ENCODE data around the gene SEMA3A. TPM values are rescaled to one million over a fixed set of nuclear protein-coding genes. Genes with fewer than 3 reads are reported as not detected.
A peak's percentile ranks its signal among the peaks of the same experiment; 100 is the strongest.

SEMA3A gene
- total RNA-seq, 1 experiment from 2014 or later: 32.2 TPM

- H3K36me3 Mint-ChIP-seq: no peaks in the 10 kb centered on the region
- no peaks in the 10 kb centered on the region for H3K27me3 Mint-ChIP-seq (ENCODE audit: low read depth)
- DNase-seq (ENCODE audit: low spot score) (no peak), ATAC-seq (peak; percentile 30)
- POLR2A ChIA-PET: no interaction called here
- TF ChIP-seq ATF3 (CRISPR knock-in tag; conservative IDR thresholded peaks at IDR 0.05) (no peak), TEAD1 (CRISPR knock-in tag; IDR thresholded peaks at IDR 0.05) (no peak), NFATC4 (CRISPR knock-in tag; IDR thresholded peaks at IDR 0.05) (no peak), ZBTB21 (CRISPR knock-in tag; IDR thresholded peaks at IDR 0.05; ENCODE audit: borderline replicate concordance) (no peak), SP1 (CRISPR knock-in tag; conservative IDR thresholded peaks at IDR 0.05) (no peak), NR3C1 (CRISPR knock-in tag; conservative IDR thresholded peaks at IDR 0.05; ENCODE audit: low read depth) (no peak), NR1H2 (CRISPR knock-in tag; IDR thresholded peaks at IDR 0.05) (no peak), CBFB (CRISPR knock-in tag; IDR thresholded peaks at IDR 0.05; ENCODE audit: low read depth) (no peak), ELF4 (CRISPR knock-in tag; IDR thresholded peaks at IDR 0.05; ENCODE audit: low read depth) (no peak), CREB1 (CRISPR knock-in tag; IDR thresholded peaks at IDR 0.05) (no peak), ZNF138 (CRISPR knock-in tag; conservative IDR thresholded peaks at IDR 0.05) (no peak), USF2 (CRISPR knock-in tag; IDR thresholded peaks at IDR 0.05) (no peak), ZNF232 (CRISPR knock-in tag; IDR thresholded peaks at IDR 0.05) (no peak), MYBL2 (CRISPR knock-in tag; IDR thresholded peaks at IDR 0.05) (no peak)
- TF ChIP-seq, protein P1, sequence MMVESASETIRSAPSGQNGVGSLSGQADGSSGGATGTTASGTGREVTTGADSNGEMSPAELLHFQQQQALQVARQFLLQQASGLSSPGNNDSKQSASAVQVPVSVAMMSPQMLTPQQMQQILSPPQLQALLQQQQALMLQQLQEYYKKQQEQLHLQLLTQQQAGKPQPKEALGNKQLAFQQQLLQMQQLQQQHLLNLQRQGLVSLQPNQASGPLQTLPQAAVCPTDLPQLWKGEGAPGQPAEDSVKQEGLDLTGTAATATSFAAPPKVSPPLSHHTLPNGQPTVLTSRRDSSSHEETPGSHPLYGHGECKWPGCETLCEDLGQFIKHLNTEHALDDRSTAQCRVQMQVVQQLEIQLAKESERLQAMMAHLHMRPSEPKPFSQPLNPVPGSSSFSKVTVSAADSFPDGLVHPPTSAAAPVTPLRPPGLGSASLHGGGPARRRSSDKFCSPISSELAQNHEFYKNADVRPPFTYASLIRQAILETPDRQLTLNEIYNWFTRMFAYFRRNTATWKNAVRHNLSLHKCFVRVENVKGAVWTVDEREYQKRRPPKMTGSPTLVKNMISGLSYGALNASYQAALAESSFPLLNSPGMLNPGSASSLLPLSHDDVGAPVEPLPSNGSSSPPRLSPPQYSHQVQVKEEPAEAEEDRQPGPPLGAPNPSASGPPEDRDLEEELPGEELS (CRISPR knock-in tag; IDR thresholded peaks at IDR 0.05): no peak
- TF ChIP-seq, protein P2, sequence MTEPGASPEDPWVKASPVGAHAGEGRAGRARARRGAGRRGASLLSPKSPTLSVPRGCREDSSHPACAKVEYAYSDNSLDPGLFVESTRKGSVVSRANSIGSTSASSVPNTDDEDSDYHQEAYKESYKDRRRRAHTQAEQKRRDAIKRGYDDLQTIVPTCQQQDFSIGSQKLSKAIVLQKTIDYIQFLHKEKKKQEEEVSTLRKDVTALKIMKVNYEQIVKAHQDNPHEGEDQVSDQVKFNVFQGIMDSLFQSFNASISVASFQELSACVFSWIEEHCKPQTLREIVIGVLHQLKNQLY (CRISPR knock-in tag; IDR thresholded peaks at IDR 0.05): no peak
- TF ChIP-seq, protein P3, sequence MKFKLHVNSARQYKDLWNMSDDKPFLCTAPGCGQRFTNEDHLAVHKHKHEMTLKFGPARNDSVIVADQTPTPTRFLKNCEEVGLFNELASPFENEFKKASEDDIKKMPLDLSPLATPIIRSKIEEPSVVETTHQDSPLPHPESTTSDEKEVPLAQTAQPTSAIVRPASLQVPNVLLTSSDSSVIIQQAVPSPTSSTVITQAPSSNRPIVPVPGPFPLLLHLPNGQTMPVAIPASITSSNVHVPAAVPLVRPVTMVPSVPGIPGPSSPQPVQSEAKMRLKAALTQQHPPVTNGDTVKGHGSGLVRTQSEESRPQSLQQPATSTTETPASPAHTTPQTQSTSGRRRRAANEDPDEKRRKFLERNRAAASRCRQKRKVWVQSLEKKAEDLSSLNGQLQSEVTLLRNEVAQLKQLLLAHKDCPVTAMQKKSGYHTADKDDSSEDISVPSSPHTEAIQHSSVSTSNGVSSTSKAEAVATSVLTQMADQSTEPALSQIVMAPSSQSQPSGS (CRISPR knock-in tag; IDR thresholded peaks at IDR 0.05; ENCODE audit: borderline replicate concordance, low read depth): no peak
- H3K4me3 Mint-ChIP-seq: no peak overlapping the region
- CTCF ChIA-PET: no interaction called here
- H3K27ac Mint-ChIP-seq: no peak overlapping the region
- H3K9me3 Mint-ChIP-seq: no peaks in the 10 kb centered on the region
- peaks cover 23% of the 10 kb centered on the region for H3K4me1 Mint-ChIP-seq
Measured at GRCh38 chr7:84162125-84162524, 32.5 kb downstream of the SEMA3A start.

DNA sequence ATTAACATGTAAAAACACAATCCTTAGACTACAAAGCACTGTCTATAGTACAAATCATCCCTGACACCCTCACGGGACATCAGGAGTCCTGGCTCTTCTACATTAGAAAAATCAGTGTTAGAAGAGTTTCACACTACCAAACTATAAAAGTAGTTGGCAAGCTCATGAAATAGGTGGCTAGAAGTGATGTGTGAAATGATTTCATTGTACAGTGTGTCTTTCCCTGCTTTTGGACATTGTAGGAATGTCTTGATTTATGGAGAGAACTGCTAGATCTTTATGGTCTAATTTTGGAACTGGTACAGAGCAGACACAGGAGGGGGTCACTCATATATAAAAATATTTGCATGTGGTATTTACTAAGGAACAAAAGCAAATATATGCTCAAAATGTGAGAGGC lies 33.2 kb downstream of the SEMA3A start:
- CTCF ChIA-PET: no interaction called here
- ATAC-seq: no peak

More for the DNA sequence above, 33.2 kb downstream of the SEMA3A start:
- no peaks in the 10 kb centered on the region for H3K36me3 Mint-ChIP-seq
- peaks cover 30% of the 10 kb centered on the region for H3K4me1 Mint-ChIP-seq
- H3K27ac Mint-ChIP-seq: 0 out of 2 replicates have a peak overlapping the region, but pooled peaks have one; percentile 6
- no peaks in the 10 kb centered on the region for H3K27me3 Mint-ChIP-seq (ENCODE audit: low read depth)
- POLR2A ChIA-PET: no interaction called here
- TF ChIP-seq CREB1 (CRISPR knock-in tag; IDR thresholded peaks at IDR 0.05) (no peak), AR (CRISPR knock-in tag; IDR thresholded peaks at IDR 0.05) (no peak), HMGXB4 (CRISPR knock-in tag; IDR thresholded peaks at IDR 0.05) (no peak), FOXP1 (CRISPR knock-in tag; IDR thresholded peaks at IDR 0.05; ENCODE audit: borderline replicate concordance) (no peak), HMGA2 (CRISPR knock-in tag; IDR thresholded peaks at IDR 0.05) (no peak), NFATC4 (CRISPR knock-in tag; IDR thresholded peaks at IDR 0.05) (no peak)
- TF ChIP-seq, protein P4, sequence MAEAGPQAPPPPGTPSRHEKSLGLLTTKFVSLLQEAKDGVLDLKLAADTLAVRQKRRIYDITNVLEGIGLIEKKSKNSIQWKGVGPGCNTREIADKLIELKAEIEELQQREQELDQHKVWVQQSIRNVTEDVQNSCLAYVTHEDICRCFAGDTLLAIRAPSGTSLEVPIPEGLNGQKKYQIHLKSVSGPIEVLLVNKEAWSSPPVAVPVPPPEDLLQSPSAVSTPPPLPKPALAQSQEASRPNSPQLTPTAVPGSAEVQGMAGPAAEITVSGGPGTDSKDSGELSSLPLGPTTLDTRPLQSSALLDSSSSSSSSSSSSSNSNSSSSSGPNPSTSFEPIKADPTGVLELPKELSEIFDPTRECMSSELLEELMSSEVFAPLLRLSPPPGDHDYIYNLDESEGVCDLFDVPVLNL (CRISPR knock-in tag; IDR thresholded peaks at IDR 0.05; ENCODE audit: borderline replicate concordance, low read depth): no peak
- TF ChIP-seq, protein P5, sequence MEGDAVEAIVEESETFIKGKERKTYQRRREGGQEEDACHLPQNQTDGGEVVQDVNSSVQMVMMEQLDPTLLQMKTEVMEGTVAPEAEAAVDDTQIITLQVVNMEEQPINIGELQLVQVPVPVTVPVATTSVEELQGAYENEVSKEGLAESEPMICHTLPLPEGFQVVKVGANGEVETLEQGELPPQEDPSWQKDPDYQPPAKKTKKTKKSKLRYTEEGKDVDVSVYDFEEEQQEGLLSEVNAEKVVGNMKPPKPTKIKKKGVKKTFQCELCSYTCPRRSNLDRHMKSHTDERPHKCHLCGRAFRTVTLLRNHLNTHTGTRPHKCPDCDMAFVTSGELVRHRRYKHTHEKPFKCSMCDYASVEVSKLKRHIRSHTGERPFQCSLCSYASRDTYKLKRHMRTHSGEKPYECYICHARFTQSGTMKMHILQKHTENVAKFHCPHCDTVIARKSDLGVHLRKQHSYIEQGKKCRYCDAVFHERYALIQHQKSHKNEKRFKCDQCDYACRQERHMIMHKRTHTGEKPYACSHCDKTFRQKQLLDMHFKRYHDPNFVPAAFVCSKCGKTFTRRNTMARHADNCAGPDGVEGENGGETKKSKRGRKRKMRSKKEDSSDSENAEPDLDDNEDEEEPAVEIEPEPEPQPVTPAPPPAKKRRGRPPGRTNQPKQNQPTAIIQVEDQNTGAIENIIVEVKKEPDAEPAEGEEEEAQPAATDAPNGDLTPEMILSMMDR (IDR thresholded peaks at IDR 0.05): no peak
- H3K4me3 Mint-ChIP-seq: no peak overlapping the region
- no peaks in the 10 kb centered on the region for H3K9me3 Mint-ChIP-seq
- no peak for DNase-seq (ENCODE audit: low spot score)
